ENCODE results near the gene NPW.

GRCh38 chr16:2045965-2046892, 26.6 kb downstream of the NPW start:
- no peak for TF ChIP-seq CTCF (IDR thresholded peaks at IDR 0.05)
- no peak for TF ChIP-seq POLR2A (IDR thresholded peaks at IDR 0.05)
